PC-3 (cell line): ENCODE measurements around the gene RNF212B.
"Not testable (repeated sequence)": the region's sequence is repeated elsewhere in the genome, so short reads cannot be mapped to it uniquely, and the experiment has no call there.

ENCODE experiments used
- EZH2 ChIP-seq: fragments of 300-600 bp; sonication (generic); IDR thresholded peaks from one replicate; pipeline ENCODE4 v1.6.1; 2017; ENCODE audit warnings: antibody characterized with exemption, mild to moderate bottlenecking, low read length; ENCODE audit not compliant: unreplicated experiment
- EZH2phosphoT487 ChIP-seq: fragments of 300-600 bp; sonication (generic); IDR thresholded peaks from 2 replicates; pipeline ENCODE4 v1.6.1; 2018; ENCODE audit warnings: mild to moderate bottlenecking, antibody characterized with exemption, low read length, borderline replicate concordance
- TF ChIP-seq, protein P1 (sequence below): fragments of 300-600 bp; sonication (generic); conservative IDR thresholded peaks from 2 replicates; pipeline ENCODE4 v1.5.1; 2017; ENCODE audit warnings: antibody characterized with exemption, low read depth, mild to moderate bottlenecking, low read length

DNA sequence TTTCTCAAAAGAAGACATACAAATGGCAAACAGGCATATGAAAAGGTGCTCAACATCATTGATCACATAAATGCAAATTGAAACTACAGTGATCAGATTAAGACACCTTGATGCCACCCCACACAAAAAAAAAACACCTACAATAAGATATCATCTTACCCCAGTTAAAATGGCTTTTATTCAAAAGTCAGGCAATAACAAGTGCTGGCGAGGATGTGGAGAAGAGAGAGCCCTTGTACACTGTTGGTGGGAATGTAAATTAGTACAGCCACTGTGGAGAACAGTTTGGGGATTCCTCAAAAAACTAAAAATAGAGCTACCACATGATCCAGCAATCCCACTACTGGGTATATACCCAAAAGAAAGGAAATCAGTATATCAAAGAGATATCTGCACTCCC lies 12.8 kb upstream of the RNF212B start:
- TF ChIP-seq, protein P1, sequence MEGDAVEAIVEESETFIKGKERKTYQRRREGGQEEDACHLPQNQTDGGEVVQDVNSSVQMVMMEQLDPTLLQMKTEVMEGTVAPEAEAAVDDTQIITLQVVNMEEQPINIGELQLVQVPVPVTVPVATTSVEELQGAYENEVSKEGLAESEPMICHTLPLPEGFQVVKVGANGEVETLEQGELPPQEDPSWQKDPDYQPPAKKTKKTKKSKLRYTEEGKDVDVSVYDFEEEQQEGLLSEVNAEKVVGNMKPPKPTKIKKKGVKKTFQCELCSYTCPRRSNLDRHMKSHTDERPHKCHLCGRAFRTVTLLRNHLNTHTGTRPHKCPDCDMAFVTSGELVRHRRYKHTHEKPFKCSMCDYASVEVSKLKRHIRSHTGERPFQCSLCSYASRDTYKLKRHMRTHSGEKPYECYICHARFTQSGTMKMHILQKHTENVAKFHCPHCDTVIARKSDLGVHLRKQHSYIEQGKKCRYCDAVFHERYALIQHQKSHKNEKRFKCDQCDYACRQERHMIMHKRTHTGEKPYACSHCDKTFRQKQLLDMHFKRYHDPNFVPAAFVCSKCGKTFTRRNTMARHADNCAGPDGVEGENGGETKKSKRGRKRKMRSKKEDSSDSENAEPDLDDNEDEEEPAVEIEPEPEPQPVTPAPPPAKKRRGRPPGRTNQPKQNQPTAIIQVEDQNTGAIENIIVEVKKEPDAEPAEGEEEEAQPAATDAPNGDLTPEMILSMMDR = not testable (repeated sequence)
- TF ChIP-seq EZH2, EZH2phosphoT487: not testable (repeated sequence)
